ENCODE data around the gene RAC3.

Gene RAC3

GRCh38 chr17:81990836-81991683 lies 40.4 kb upstream of the RAC3 start:
- DNase-seq (ENCODE audit: low read depth, low spot score), result no peak
- no peak overlapping the region for H3K4me3 ChIP-seq (ENCODE audit: low read depth, low read length)
- TF ChIP-seq CTCF (IDR thresholded peaks at IDR 0.05; ENCODE audit: low read depth, low read length), result no peak
- in situ Hi-C loops (cut with HindIII; ENCODE audit: low sequenced_read_pairs), result no loop called here

GRCh38 chr17:81991684-81992305 lies 39.7 kb upstream of the RAC3 start:
- DNase-seq (ENCODE audit: low read depth, low spot score), result peak; percentile 76
- TF ChIP-seq CTCF (IDR thresholded peaks at IDR 0.05; ENCODE audit: low read depth, low read length), result no peak
- H3K4me3 ChIP-seq (ENCODE audit: low read depth, low read length), result no peak overlapping the region
- in situ Hi-C loops (cut with HindIII; ENCODE audit: low sequenced_read_pairs), result no loop called here

- in situ Hi-C loops (cut with HindIII; ENCODE audit: low sequenced_read_pairs), result no loop called here
- no peak overlapping the region for H3K4me3 ChIP-seq (ENCODE audit: low read depth, low read length)
- no peak for DNase-seq (ENCODE audit: low read depth, low spot score)
- no peak for TF ChIP-seq CTCF (IDR thresholded peaks at IDR 0.05; ENCODE audit: low read depth, low read length)
Observed at GRCh38 chr17:81992306-81993102, 39.0 kb upstream of the RAC3 start.

- in situ Hi-C loops (cut with HindIII; ENCODE audit: low sequenced_read_pairs), result no loop called here
- DNase-seq (ENCODE audit: low read depth, low spot score), result no peak
- no peak overlapping the region for H3K4me3 ChIP-seq (ENCODE audit: low read depth, low read length)
- TF ChIP-seq CTCF (IDR thresholded peaks at IDR 0.05; ENCODE audit: low read depth, low read length), result no peak
Observed at GRCh38 chr17:81993729-81994592, 37.5 kb upstream of the RAC3 start.

- no peak overlapping the region for H3K4me3 ChIP-seq (ENCODE audit: low read depth, low read length)
- in situ Hi-C loops (cut with HindIII; ENCODE audit: low sequenced_read_pairs), result no loop called here
- DNase-seq (ENCODE audit: low read depth, low spot score), result peak; percentile 20
- no peak for TF ChIP-seq CTCF (IDR thresholded peaks at IDR 0.05; ENCODE audit: low read depth, low read length)
Observed at GRCh38 chr17:81994593-81995462, 36.6 kb upstream of the RAC3 start.
